ENCODE measurements around the gene TET2.

The TET2 gene

DNA sequence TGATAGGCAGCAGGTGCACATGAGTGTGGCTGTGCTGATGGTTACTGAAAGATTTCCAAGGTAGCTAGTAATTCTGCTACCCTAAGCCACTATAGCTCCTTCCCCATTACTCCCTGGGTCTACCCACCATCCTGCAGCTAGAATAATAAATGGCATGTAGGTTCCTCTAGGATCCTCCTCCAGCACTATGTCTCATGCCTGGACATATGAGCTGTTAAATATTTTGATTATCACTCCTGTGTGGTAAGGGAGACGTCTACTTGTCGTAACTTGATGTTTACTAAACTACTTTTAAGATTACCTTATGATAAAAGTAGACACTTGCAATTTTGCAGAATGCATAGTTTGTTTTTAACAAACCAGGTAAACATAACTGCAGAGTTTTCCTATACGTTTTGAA lies 35.5 kb downstream of the TET2 start:
- DNase-seq (ENCODE audit: low read depth) = no peak

DNA sequence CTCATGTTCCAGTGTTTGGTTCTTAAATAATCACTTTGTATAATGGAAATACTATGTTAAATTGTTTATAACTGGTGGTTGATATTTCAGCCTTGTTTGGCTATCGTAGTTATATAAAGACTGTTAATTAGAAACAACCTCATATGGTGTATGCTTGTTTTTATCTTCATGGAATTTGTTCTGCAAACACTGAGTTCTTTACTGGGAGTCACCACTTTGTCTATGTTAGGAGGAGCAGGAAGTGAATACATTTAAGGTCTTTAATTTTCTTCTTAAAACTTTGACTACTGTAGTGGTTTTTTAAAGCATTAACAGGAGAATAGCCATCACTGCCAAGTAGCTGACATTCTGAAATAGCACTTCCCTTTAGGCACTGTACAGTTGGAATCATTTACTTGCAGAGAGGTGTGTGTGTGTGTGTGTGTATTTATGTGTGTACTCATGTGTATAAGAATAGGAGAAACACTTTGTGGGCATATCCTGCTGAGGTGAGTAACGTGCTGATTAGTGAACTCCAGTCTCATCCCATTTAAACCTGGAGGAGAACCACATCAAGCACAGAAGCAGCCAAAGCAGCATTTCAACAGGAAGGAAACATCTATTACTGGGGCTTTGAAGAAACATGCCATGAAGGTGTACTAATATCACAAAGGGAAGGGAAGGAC lies 37.8 kb downstream of the TET2 start:
- DNase-seq (ENCODE audit: low read depth) = no peak

DNA sequence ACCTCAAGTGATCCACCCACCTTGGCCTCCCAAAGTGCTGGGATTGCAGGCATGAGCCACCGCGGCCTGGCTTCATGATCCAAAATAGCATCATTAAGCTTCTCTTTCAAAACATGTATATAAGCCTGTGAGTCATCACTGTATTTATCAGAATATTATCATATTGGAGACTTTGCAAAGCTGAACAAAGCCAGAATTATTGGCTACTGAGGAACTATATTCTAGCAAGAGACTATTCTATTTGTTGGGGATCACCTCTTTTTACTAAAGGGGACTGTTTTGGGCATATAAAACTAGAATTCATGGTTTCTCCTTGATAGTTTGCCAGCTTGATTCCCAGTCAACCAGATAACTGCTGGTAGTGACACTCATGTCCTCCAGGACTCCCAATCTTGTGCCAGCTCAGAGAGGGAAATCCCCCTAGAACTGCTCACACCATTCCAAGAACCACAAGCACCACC lies 40.1 kb downstream of the TET2 start:
- no peak for DNase-seq (ENCODE audit: low read depth)

DNA sequence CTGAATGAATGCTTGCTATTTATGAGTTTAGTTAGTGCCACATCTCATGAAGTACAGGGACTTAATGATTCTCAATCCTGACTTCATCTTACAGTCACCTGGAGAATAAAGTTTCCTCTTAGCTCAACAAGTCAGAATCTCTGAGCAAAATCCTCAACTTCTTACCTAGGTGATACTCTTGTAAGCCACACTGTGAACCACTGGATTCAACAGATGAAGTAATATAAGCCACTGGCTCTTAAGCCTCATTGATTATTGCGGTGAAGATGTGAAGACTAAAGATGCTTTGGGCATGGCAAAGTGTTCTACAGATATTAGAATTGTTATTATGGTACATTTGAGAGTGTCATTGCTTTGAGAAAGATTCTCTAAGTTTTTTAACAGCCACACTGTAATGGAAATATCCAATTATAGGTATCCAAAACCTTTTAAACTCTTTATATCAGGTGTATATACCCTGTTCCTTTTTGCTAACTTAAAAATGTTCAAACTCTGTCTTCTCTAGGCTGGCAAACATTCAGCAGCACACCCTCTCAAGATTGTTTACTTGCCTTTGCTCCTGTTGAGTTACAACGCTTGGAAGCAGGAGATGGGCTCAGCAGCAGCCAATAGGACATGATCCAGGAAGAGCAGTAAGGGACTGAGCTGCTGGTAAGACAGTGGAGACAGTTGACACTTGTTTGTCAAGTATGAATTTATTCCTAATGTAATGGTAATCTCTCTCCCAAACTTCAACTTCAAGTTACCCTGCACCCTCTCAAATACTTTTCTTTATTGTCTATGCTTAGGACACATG lies 43.4 kb downstream of the TET2 start:
- DNase-seq (ENCODE audit: low read depth) = no peak

DNA sequence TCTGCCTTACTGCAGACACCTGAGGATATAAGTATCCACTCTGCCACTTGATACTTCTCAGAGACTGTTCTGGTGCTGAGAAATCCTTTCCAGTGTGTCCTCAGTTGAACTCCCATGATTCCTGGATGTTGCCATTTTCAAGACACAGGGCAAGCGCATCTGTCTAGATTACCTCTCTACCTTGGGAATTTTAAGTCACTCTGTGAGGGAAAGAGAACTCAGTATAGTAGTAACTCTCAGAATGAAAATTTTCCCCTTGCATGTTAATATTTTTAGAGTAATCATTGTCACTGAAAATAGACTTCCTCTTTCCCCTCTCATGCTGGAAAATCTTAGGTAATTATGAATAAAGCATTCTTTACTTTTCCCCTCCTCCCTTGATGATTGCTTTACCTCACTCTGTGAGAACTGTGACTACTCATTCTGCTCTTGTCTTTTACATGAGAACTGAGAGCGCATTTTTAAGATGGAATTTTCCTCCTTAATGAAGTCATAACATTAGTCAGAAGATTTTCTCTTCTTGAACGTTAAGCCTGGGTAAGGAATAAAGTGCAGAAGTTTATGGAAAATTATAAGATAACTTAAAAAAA lies 45.0 kb downstream of the TET2 start:
- no peak for DNase-seq (ENCODE audit: low read depth)

DNA sequence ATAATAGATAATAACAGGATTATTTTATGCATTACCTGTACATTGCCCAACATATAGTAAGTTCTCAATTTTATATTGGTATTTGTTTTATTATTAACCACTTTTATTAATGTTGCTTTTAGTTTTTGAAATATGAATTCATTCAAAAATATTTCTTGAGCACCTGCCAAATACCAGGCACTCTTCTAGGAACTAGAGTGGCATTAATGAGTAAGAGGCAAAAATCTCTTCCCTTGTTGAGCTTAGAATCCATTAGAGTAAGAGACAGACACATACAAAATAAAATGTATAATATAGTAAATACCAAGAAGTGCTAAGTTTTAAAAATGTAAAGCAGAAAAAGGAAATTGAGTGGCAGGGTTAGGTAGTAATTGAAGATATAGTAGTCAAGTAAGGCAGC lies 45.8 kb downstream of the TET2 start:
- DNase-seq (ENCODE audit: low read depth) = no peak

DNA sequence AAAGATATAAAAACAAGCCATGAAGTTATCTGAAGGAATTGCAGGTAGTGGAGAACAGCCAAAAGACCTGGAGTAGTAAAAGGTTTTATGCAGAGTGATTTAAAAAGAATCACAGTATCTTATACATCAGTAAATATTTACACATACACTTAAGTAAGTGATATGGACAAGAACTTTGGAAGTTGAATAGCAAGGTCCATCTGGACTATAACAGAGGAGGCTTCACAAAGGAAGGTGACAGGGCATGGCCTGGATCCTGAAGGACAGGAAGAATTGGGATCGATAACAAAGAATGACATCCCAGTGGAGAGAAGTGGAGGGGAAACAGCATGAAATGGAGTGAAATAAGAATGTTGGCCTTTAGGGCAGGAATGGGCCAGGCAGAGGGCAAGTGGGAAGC lies 46.2 kb downstream of the TET2 start:
- no peak for DNase-seq (ENCODE audit: low read depth)

DNA sequence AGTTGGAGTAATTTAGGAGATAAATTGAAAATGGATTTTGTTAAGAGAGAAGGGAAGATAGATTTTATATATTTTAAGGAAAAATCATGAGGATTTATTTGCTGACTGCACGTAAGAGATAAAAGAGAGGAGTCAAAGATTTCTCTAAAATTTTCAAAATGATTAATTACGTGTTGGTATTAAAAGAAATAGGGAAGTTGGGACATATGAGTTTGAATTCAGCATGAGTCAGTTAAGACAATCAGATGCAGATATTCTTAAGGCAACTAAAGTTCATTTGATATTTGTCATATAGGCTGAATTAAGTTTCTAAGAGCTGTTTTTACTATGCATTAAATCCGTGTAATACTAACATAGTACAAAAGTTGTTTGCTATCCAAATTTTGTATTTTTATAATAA lies 46.9 kb downstream of the TET2 start:
- DNase-seq (ENCODE audit: low read depth) = no peak

DNA sequence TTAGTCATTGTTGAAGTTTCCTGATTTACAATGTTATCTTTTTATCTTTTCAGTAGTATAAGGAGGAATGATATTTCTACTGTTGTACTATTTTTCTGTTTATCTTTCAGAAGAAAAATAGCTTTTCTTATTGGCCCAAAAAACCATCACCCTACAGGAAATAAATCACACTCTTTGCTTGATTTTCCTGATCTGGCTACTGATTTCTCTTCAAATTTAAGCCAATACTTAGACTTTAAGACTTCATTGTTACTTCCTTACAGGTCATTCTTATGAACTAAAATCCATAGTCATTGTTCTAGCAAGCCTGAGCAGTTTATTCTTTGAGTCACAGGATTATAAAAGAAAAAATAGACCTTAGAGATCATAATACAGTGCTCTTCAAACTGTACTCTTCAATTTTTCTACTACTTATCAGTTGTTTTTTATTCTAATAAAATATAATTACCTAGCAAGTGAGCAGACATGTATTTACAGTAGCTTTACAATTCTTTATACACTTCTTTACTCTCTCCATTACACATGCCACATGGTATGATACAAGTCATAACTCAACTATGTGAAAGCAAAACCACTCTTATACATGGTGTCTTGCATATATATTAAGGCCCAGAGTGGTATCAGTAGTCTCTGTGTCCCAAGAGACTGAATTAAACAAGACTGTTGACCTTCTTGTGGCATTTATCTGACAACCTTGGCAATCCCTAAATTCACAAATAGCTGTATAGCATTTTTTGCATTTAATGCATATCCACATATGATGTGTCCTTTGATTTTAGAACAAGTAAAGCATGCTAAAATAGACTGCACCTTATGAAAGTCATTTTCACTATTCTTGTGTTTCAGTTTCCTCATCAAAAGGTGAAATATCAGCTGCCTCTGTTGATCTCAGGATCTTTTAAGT lies 47.9 kb downstream of the TET2 start:
- no peak for DNase-seq (ENCODE audit: low read depth)

DNA sequence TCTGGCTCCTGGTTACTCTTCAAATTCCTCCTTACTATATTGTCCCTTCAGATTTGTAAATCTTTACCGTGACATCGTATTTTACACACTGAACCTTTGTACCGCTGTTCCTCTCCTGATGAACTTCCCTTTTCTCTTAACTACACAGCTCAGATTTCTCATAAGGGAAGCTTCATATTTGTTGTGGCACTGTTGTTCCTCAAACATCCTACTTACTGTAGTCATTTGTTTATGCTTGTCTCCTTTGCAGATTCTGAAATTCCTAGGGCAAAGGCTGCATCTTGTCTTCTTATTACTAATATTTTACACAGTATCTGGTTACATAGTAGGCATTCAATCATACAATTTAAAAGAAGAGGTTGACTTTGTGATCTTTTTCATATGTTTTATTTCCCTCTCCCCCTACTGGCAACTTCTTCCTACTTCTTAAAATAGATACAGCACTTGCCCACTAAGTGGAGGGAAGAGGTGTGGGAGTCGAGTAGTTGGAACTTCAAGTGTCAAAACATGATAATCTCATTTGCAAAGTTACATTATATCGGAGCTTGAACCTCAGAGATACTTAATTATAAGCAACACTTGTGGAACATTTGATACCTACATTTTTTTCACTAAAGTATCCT lies 50.0 kb downstream of the TET2 start:
- no peak for DNase-seq (ENCODE audit: low read depth)

DNA sequence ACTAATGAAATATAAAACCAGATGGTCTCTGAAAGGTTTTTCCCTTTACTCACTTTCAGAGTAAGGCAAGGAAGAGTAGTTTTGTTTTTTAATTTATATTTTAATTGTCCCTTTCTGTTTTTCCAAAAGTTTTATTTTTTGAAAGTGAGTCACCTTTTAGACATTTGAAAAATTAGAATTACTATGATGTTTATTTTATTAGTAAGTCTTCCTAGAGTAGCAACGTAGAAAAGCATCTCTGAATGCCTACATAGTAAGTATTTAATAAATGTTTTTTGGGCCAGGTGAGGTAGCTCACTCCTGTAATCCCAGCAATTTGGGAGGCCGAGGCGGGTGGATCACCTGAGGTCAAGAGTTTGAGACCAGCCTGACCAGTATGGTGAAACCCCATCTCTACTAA lies 51.1 kb downstream of the TET2 start:
- no peak for DNase-seq (ENCODE audit: low read depth)

DNA sequence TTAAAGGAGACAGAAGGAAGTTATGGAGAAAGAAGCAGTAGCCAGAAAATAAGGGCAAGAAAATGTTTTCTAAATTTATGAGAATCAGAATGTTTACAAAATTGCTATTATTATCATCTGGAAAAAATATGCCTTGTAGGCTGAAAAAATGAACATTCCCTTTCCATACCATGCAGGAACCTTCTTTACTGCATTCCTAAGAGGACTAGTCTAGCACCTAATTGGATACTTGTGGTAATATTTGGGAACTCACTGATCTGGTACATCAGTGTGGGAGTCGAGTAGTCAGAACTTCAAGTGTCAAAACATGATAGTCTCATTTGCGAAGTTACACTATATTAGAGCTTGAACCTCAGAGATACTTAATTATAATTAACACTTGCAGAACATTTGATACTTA lies 51.9 kb downstream of the TET2 start:
- no peak for DNase-seq (ENCODE audit: low read depth)

DNA sequence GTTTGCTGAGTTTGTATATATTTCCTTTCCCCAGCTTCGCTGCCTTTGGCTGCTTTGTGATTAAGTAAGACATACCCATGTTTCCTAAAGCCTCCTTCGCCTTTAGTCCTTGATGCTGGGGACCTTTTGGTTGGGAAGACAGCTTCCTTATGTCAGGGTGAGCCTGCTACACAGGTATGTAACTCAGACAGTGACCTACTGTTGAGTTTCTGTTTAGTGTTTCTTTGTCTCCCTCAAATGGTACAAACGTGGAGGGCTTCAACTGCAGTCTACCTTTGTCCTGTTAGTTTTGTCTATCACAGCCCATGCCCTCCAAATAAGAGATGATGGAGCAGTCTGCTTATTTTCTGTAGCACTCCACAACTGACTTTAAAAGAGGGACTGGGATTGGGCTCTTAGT lies 59.5 kb downstream of the TET2 start:
- no peak for DNase-seq (ENCODE audit: low read depth)

DNA sequence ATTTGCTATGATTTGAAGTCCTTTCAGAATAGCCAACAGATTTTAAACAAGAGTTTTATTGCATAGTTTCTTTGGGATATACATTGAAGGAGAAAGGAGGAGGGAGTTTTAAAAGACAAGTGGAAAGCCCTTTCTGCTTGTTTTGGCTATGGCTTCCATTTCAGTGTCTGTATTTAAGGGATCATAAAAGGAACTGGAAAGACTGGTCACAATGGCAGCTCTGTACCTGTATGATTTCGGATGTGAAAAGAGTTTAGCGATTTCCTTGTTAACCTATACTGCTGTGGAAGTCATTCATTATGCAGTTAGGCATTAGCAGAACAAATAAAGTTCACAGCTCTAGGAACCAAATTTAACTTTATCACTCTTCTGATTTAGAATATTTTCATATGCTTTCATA lies 60.7 kb downstream of the TET2 start:
- DNase-seq (ENCODE audit: low read depth) = no peak

DNA sequence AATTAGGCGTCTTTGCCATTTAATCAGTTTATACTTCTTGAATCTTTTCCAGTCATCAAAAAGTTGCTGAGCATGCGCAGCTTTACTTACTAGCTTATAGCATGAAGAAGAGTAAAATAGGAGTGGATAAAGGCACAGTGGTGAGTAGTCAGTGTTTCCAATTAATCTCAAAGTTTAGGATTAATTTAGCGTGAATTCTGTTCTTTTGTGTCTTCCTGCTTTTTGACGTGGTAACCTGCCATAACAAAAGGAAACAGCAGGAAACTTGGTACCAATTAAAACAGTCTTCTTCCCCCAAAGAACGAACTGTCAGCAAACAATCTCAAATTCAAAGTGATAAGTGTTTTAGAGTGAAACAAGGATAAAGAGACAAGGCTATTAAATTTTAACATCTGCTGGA lies 61.9 kb downstream of the TET2 start:
- DNase-seq (ENCODE audit: low read depth) = no peak

DNA sequence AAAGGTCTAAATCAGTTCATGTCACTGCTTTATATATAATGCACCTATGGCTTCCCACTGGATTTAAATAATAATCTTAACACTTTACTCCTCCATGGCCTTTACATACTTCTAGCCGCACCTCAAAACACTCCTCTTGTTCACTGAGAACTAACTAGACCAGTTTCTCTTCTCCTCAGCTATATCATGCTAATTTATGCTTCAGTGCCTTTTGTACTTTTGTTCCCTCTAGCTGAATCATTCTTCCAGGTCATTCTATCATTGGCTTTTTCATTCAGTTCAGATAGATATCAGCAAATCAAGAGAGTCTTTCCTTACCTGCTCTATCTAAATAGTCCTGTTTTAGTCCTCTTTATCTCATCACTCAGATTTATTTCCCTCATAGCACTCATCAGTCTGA lies 64.2 kb downstream of the TET2 start:
- DNase-seq (ENCODE audit: low read depth) = no peak

DNA sequence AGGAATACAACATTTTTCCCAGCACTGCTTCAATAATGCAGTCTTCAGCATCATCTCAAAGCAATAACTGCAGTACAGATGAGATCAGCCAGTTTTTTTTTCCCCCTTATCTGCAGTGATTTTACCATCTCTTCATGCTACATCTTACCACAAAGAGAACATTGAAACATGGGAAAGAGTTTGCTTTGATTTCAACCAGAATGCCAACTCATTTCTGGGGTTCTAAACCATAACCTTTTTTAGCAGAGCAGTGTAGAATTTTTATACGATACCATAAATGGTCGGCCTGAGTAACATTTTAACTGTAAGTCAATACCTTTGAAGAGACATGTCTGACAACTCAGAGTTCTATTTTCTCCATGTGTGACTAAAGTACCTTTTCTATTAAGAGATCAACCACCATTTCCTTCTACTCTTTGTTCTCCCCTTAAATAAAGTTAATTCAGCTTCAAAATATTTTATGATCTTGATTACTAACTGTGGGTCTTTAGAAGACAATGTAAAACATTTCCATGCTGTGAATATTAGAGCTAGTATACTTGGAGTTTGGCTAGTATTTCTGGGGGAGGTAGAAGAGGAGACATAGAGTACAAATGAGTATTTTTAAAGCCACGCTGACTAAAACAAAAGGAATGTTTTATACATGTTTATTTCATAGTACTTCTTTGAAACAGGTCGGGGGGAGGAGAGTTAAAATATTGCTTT lies 69.1 kb downstream of the TET2 start:
- DNase-seq (ENCODE audit: low read depth) = no peak

DNA sequence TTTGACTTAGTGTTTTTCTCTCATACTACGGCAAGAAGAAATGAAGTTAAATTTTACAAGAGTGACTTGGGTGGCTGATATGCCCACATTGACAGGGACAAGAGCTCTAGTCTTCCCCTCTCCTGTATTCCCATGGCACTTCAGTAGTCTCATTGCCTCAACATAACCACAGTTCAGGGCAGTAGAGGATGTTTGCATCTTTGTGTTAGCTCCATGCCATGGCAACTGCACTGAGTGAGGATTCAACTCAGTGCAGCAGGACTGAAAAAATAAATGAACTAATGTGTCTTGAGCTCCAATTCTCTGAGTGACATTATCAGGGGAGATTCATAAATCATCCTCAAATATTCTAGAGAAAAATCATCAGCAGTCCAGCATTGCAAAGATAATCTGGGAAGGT lies 78.8 kb downstream of the TET2 start:
- DNase-seq (ENCODE audit: low read depth) = no peak

DNA sequence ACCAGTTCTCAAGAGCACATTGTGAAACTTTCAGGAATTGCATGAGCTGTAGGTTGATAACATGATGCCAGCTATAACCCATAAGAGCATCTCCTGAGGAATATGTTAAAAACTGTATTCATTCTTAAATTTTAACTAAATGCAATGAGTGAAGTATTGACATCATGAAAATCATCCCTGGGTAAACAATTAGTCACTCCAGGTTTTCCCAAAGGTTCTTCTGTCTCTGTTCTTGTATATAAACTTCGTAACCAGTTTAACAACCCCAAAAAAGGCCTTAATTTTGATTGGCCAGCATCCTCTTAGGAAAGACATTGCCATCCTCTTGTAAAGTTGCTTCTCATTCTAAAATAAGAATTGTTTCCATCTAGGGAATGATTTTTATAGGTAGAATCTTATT lies 80.4 kb downstream of the TET2 start:
- no peak for DNase-seq (ENCODE audit: low read depth)

DNA sequence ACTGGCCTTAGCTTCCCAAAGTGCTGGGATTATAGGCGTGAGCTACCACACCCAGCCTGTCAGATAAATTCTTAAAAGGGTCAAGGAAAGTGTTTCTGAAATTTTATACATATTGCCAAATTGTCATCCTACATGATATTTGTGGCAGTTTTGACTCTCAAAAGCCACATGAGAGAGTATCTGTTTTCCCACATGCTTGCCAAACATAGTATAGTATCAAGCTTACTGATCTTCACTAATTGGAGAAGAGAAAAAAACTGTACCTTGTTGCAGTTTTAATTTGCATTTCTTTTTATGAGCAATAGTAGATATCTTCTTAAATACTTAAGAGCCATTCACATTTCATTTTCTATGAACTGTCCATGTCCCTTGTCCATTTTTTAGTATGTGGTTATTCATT lies 83.6 kb downstream of the TET2 start:
- DNase-seq (ENCODE audit: low read depth) = no peak

DNA sequence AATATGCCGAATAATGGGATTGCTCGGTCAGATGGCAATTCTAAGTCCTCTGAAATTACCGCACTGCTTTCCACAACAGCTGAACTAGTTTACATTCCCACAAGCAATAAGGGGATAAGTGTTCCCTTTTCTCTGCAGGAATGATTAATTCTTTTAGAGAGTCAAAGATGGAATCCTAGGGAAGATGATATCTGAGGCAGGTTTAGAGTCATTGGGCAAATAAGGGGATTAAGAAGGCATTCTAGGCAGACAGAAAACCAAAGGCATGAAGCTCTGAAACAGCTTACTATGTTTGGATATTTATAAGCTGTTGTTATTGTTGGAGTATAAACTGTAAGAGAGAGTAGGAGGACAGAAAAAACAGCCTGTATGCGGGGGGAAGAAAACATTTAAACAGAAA lies 85.7 kb downstream of the TET2 start:
- no peak for DNase-seq (ENCODE audit: low read depth)
